Neuronal stem cell (in vitro differentiated cells): ENCODE results near the gene MACROD1.

Experiments used
- DNase-seq: peaks from one replicate; pipeline ENCODE4 v3.0.0-alpha.2; 2013; ENCODE audit warnings: low spot score
- H2AFZ ChIP-seq: one replicate; pipeline ENCODE4 v1.6.1; 2013; ENCODE audit warnings: mild to moderate bottlenecking, low read length, inconsistent platforms
- H2AK5ac ChIP-seq: 2 replicates; pipeline ENCODE4 v1.6.1; 2013; ENCODE audit warnings: low read depth, mild to moderate bottlenecking, inconsistent platforms, low read length, moderate library complexity, mixed read lengths
- H2BK120ac ChIP-seq: 2 replicates; pipeline ENCODE4 v1.6.1; 2013; ENCODE audit warnings: low read depth, mild to moderate bottlenecking, inconsistent platforms, low read length, moderate library complexity, mixed read lengths
- H2BK12ac ChIP-seq: one replicate; pipeline ENCODE4 v1.6.1; 2013; ENCODE audit warnings: low read length, inconsistent platforms
- H2BK15ac ChIP-seq: 2 replicates; pipeline ENCODE4 v1.6.1; 2013; ENCODE audit warnings: mild to moderate bottlenecking, low read length, inconsistent platforms, mixed read lengths
- H2BK5ac ChIP-seq: one replicate; pipeline ENCODE4 v1.6.1; 2013; ENCODE audit warnings: inconsistent platforms, mild to moderate bottlenecking, low read length, moderate library complexity
- H3K14ac ChIP-seq: one replicate; pipeline ENCODE4 v1.6.1; 2013; ENCODE audit warnings: low read length, inconsistent platforms
- H3K18ac ChIP-seq: 2 replicates; pipeline ENCODE4 v1.6.1; 2013; ENCODE audit warnings: low read length, inconsistent platforms
- H3K23ac ChIP-seq: 2 replicates; pipeline ENCODE4 v1.6.1; 2013; ENCODE audit warnings: low read depth, mild to moderate bottlenecking, mixed read lengths, low read length, inconsistent platforms; ENCODE audit not compliant: poor library complexity
- H3K27ac ChIP-seq: replicated peaks from 3 replicates; pipeline ENCODE4 v1.5.1; 2013; ENCODE audit warnings: low read length, inconsistent platforms
- H3K27me3 ChIP-seq, 3 experiments: 2 replicates each; pipeline ENCODE4 v1.6.1; 2013; ENCODE audit warnings: low read length in 3 of 3, mild to moderate bottlenecking in 2 of 3, inconsistent platforms in 1 of 3, low read depth in 1 of 3, mixed read lengths in 1 of 3, moderate library complexity in 1 of 3; ENCODE audit not compliant: control insufficient read depth in 3 of 3, insufficient read depth in 3 of 3
- H3K36me3 ChIP-seq, 2 donors: replicated peaks in 1 of 2; 2 replicates each; pipeline ENCODE4 v1.6.1; 2013; ENCODE audit warnings: low read length in 2 of 2; ENCODE audit not compliant: control insufficient read depth in 2 of 2, insufficient read depth in 2 of 2
- H3K4ac ChIP-seq: 2 replicates; pipeline ENCODE4 v1.6.1; 2013; ENCODE audit warnings: inconsistent platforms, mild to moderate bottlenecking, low read length, moderate library complexity
- H3K4me1 ChIP-seq, 2 donors: 1 replicate in 1 of 2; 2 replicates in 1 of 2; pipeline ENCODE4 v1.6.1; 2013; ENCODE audit warnings: low read length in 2 of 2, low read depth in 1 of 2; ENCODE audit not compliant: control insufficient read depth in 2 of 2, insufficient read depth in 1 of 2
- H3K4me2 ChIP-seq: one replicate; pipeline ENCODE4 v1.6.1; 2013; ENCODE audit warnings: mild to moderate bottlenecking, low read length, inconsistent platforms; ENCODE audit not compliant: insufficient read depth, poor library complexity, severe bottlenecking
- H3K4me3 ChIP-seq, 2 donors: 2 replicates each; pipeline ENCODE4 v1.5.1; 2013; ENCODE audit warnings: low read length in 2 of 2, mild to moderate bottlenecking in 2 of 2, inconsistent platforms in 1 of 2, moderate library complexity in 1 of 2
- H3K79me1 ChIP-seq: one replicate; pipeline ENCODE4 v1.6.1; 2013; ENCODE audit warnings: low read depth, mild to moderate bottlenecking, inconsistent platforms, low read length, moderate library complexity
- H3K9ac ChIP-seq: one replicate; pipeline ENCODE4 v1.6.1; 2013; ENCODE audit warnings: mild to moderate bottlenecking, low read depth, low read length, inconsistent platforms; ENCODE audit not compliant: poor library complexity
- H3K9me3 ChIP-seq, 2 donors: replicated peaks in 1 of 2; 2 replicates each; pipeline versions ENCODE3 to v1.6.1; 2013; ENCODE audit warnings: low read length in 2 of 2, mild to moderate bottlenecking in 2 of 2, inconsistent platforms in 1 of 2, low read depth in 1 of 2, mixed read lengths in 1 of 2, moderate library complexity in 1 of 2; ENCODE audit not compliant: control insufficient read depth in 2 of 2, insufficient read depth in 1 of 2
- H4K8ac ChIP-seq: one replicate; pipeline ENCODE4 v1.6.1; 2013; ENCODE audit warnings: low read depth, mild to moderate bottlenecking, inconsistent platforms, low read length, moderate library complexity
- H4K91ac ChIP-seq: one replicate; pipeline ENCODE4 v1.6.1; 2013; ENCODE audit warnings: low read length, low read depth, mild to moderate bottlenecking, inconsistent platforms; ENCODE audit not compliant: poor library complexity
- WGBS, 2 donors: extraction: QIAGEN DNeasy Blood & Tissue Kit; methylation state at CpG; one replicate each; pipeline ENCODE4 v1.1.7; 2013; ENCODE audit warnings: missing lambda C conversion rate in 2 of 2, mixed read lengths in 1 of 2; ENCODE audit not compliant: insufficient read length in 2 of 2, insufficient replicate concordance in 1 of 2; ENCODE audit errors: extremely low coverage in 2 of 2; 5-methylcytosine and 5-hydroxymethylcytosine counted together

The MACROD1 gene

DNA sequence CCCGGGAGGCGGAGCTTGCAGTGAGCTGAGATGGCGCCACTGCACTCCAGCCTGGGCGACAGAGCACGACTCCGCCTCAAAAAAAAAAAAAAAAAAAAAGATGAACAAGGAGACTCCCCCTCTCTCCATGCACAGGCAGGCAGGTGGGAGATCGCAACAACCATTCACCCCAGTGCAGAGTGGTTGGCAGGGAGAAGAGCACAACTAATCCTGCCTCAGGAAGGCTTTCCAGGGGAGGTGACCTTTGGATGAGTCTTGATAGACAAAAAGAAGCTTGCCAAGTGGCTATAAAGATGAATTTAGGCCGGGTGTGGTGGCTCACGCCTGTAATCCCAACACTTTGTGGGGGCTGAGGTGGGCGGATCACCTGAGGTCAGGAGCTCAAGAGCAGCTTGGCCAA lies 100.2 kb downstream of the MACROD1 start:
- no peak overlapping the region for H3K4me3 ChIP-seq
- WGBS, 2 donors, result no CpG with 5 or more reads among the region's 10 CpGs
- no peak overlapping the region for H3K4ac ChIP-seq
- peaks cover 45% of the 10 kb centered on the region in 2 donors for H3K4me1 ChIP-seq
- H2BK120ac ChIP-seq, result no peak overlapping the region
- no peak overlapping the region for H3K27ac ChIP-seq
- H2BK12ac ChIP-seq, result no peak overlapping the region
- H3K27me3 ChIP-seq, result peaks cover 0 to 10% (median 5%) of the 10 kb centered on the region in 3 experiments
- no peak for DNase-seq
- H3K36me3 ChIP-seq, result no peaks in the 10 kb centered on the region
- H2BK15ac ChIP-seq, result no peak overlapping the region
- H3K23ac ChIP-seq, result no peak overlapping the region
- H3K4me2 ChIP-seq, result no peak overlapping the region
- no peaks in the 10 kb centered on the region for H3K9me3 ChIP-seq
- no peak overlapping the region for H3K14ac ChIP-seq
- H2AFZ ChIP-seq, result no peak overlapping the region
- no peak overlapping the region for H4K91ac ChIP-seq
- H2BK5ac ChIP-seq, result no peak overlapping the region
- no peak overlapping the region for H3K18ac ChIP-seq
- no peak overlapping the region for H4K8ac ChIP-seq
- no peaks in the 10 kb centered on the region for H3K79me1 ChIP-seq
- no peak overlapping the region for H3K9ac ChIP-seq
- H2AK5ac ChIP-seq, result no peak overlapping the region

GRCh38 chr11:64065141-64065465 lies 100.8 kb downstream of the MACROD1 start:
- WGBS, 2 donors, result no CpG with 5 or more reads among the region's 11 CpGs
- Histone ChIP-seq H3K18ac (peak overlapping the region; percentile 23), H3K9ac (no peak overlapping the region), H3K36me3 (no peaks in the 10 kb centered on the region), H4K8ac (no peak overlapping the region), H3K9me3 (no peaks in the 10 kb centered on the region), H3K27me3 (peaks cover 0 to 11% (median 10%) of the 10 kb centered on the region in 3 experiments), H3K4me3 (no peak overlapping the region), H3K14ac (no peak overlapping the region), H2BK120ac (no peak overlapping the region), H2AK5ac (peak overlapping the region; percentile 66), H3K23ac (peak overlapping the region; percentile 22), H3K4me1 (peaks cover 43 to 47% of the 10 kb centered on the region in 2 donors), H4K91ac (no peak overlapping the region), H3K4ac (no peak overlapping the region), H2BK5ac (peak overlapping the region; percentile 7), H2BK15ac (peak overlapping the region; percentile 11), H3K27ac (no peak overlapping the region), H3K79me1 (no peaks in the 10 kb centered on the region), H3K4me2 (no peak overlapping the region), H2AFZ (no peak overlapping the region), H2BK12ac (no peak overlapping the region)
- no peak for DNase-seq

DNA sequence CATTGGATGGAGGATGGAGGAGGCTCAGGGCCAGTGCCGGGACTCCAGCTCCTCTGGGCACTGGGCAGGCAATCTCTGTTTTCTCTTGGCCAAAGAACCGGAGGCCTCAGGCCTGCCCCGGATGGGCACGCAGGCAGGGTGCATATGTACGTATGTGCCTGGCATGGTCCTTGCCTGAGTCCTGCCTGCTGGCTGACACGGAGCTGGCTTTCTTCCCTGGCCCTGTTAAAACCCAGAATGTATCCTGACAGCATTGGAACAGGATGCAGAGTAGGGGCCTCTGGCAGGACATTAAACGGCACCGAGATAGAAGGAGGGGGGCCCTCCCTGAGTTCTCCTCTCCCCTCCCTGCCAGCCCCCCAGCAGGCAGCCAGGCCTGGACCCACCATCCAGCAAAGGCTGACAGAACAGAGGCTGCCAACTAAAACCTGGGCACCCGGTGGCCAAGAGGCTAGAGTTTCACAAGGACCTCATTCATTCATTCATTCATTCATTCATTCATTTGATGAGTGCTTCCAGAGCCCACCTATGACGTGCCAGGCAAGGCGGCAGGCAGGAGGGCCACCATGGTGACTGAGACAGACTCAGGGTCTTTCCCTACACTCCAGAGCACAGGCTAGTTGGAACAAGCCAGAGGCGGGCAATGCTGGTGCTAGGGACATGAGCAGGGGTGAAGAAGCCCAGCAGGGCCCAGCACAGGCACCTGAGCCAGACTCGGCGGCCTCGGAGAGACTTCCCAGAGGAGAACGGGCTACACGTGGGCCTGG lies 101.4 kb downstream of the MACROD1 start:
- peaks cover 0 to 13% (median 10%) of the 10 kb centered on the region in 3 experiments for H3K27me3 ChIP-seq
- no peak overlapping the region for H3K4me2 ChIP-seq
- H3K79me1 ChIP-seq, result no peaks in the 10 kb centered on the region
- H3K27ac ChIP-seq, result no peak overlapping the region
- H3K23ac ChIP-seq, result no peak overlapping the region
- H3K18ac ChIP-seq, result peak overlapping the region; percentile 23
- peak overlapping the region; percentile 7 for H2BK5ac ChIP-seq
- H3K14ac ChIP-seq, result no peak overlapping the region
- peaks cover 40 to 42% of the 10 kb centered on the region in 2 donors for H3K4me1 ChIP-seq
- H3K4ac ChIP-seq, result no peak overlapping the region
- no peak overlapping the region for H3K4me3 ChIP-seq
- H4K91ac ChIP-seq, result no peak overlapping the region
- peak overlapping the region; percentile 66 for H2AK5ac ChIP-seq
- no peak overlapping the region for H3K9ac ChIP-seq
- H2BK12ac ChIP-seq, result no peak overlapping the region
- H2AFZ ChIP-seq, result no peak overlapping the region
- no peaks in the 10 kb centered on the region for H3K9me3 ChIP-seq
- H3K36me3 ChIP-seq, result no peaks in the 10 kb centered on the region
- WGBS, 2 donors, result no CpG with 5 or more reads among the region's 17 CpGs
- H4K8ac ChIP-seq, result no peak overlapping the region
- no peak overlapping the region for H2BK120ac ChIP-seq
- H2BK15ac ChIP-seq, result peak overlapping the region; percentile 11
- no peak for DNase-seq

DNA sequence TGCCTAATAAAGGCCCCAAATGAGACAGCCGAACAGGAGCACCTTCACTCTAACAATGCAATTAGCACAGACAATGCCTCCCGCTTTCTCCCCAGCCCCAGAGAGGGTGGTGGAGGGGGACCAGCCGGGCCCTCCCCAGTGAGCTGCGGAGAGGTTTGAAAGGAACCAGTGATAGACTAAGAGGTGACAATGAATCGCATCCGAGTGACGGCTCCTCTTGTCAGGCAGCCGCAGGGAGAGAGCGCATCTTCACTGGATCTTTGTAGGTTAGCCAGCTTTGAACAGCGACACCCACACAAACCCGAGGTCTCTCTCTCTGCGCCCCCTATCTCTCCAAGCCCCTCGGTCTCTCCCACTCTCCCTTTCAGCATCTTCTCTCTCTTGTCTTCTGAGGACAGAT lies 102.1 kb downstream of the MACROD1 start:
- Histone ChIP-seq H4K8ac (no peak overlapping the region), H2AFZ (no peak overlapping the region), H2BK15ac (no peak overlapping the region), H3K18ac (no peak overlapping the region), H3K4ac (no peak overlapping the region), H2BK120ac (no peak overlapping the region), H3K4me1 (peaks cover 36 to 39% of the 10 kb centered on the region in 2 donors), H3K79me1 (no peaks in the 10 kb centered on the region), H3K9me3 (no peaks in the 10 kb centered on the region), H3K4me2 (no peak overlapping the region), H2BK5ac (no peak overlapping the region), H3K36me3 (no peaks in the 10 kb centered on the region), H3K9ac (no peak overlapping the region), H4K91ac (no peak overlapping the region), H3K27ac (no peak overlapping the region), H2BK12ac (no peak overlapping the region), H3K23ac (no peak overlapping the region), H2AK5ac (no peak overlapping the region), H3K4me3 (no peak overlapping the region), H3K14ac (no peak overlapping the region), H3K27me3 (peaks cover 0 to 13% (median 10%) of the 10 kb centered on the region in 3 experiments)
- no CpG with 5 or more reads among the region's 13 CpGs for WGBS, 2 donors
- DNase-seq, result no peak
